ENCODE data around the gene BMPR1A.

The BMPR1A gene

DNA sequence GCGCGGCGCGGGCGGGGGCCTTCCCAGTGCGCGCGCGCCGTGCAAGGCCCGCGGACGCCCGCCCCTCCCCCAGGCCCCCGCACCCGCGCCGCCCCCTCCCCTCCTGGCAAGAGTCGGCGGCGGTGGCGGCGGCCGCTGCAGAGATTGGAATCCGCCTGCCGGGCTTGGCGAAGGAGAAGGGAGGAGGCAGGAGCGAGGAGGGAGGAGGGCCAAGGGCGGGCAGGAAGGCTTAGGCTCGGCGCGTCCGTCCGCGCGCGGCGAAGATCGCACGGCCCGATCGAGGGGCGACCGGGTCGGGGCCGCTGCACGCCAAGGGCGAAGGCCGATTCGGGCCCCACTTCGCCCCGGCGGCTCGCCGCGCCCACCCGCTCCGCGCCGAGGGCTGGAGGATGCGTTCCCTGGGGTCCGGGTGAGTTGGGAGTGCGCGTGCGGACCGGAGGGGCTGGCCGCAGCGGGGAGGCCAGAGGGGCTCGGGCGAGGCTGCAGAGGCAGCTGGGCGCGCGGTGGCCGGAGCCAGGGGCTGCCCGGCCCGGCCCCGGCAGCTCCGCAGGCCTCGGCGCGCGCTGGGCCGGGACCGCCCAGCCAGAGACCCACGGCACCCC, at the start of gene BMPR1A:
Gene BMPR1A (plus strand): TSS at position 109 of the 602 bp plus-strand sequence. CDS start 119,400 bp downstream, outside the sequence.
- FAIRE-seq (no peak), DNase-seq (ENCODE audit: low spot score) (no peak)

DNA sequence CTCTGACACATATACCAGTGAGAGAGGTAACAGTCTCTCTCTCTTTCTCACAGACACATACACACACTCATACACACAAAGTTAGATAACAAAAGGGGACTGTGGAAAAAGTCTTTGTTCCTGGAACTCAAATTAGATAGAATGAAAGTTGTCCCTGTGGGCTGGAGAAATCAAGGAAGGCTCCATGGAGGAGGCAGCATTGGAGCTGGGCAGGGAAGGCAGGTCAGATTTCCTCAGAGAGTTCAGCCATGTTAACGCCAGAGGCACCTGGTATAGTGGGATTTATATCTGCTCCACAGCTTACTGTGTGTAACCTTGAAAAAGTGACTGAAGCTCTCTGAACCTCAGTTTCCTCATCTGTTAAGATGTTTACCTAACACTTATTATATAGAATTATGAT, 49.4 kb upstream of the BMPR1A start:
- DNase-seq (ENCODE audit: low spot score) (no peak), FAIRE-seq (no peak)

- DNase-seq (ENCODE audit: low spot score) (no peak), FAIRE-seq (no peak)
Observed at GRCh38 chr10:86707505-86707904, 48.9 kb upstream of the BMPR1A start.

DNA sequence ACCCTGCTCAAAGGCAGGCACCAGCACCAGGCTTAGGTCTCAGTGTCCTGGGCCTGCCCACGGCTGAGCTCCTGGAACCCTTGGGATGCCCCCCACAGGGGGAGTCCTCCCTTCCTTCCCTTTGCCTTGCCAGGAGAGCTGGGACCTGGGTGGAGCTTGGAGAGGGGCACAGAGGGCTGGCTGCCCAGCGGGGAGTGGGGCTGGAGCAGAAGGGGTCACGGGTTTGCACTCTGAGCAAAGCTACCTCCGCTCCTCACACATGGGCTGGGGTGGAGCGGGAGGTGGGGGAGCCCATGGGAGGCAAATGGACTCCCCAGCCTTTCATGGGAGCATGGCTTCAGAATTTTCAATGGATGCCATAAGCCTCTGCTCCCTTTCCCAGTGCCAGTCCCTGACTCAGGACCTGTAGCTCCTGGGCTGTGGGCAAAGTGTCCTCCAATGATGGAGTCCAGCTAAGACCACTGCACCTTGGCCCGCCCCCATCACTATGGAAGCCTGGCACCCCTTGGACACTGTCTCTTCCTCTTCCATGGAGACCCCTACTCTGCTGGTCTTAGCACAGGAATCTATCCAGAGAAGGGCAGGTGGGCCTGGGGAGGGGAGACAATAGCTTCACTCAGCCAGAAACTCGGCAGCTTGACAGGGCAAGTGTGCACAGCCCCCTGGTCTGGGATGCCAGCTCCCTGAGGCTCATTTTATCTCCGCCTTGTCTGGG, 48.2 kb upstream of the BMPR1A start:
- no peak for DNase-seq (ENCODE audit: low spot score)
- no peak for FAIRE-seq

GRCh38 chr10:86708783-86709380, 47.5 kb upstream of the BMPR1A start:
- DNase-seq (ENCODE audit: low spot score) (no peak), FAIRE-seq (no peak)

DNA sequence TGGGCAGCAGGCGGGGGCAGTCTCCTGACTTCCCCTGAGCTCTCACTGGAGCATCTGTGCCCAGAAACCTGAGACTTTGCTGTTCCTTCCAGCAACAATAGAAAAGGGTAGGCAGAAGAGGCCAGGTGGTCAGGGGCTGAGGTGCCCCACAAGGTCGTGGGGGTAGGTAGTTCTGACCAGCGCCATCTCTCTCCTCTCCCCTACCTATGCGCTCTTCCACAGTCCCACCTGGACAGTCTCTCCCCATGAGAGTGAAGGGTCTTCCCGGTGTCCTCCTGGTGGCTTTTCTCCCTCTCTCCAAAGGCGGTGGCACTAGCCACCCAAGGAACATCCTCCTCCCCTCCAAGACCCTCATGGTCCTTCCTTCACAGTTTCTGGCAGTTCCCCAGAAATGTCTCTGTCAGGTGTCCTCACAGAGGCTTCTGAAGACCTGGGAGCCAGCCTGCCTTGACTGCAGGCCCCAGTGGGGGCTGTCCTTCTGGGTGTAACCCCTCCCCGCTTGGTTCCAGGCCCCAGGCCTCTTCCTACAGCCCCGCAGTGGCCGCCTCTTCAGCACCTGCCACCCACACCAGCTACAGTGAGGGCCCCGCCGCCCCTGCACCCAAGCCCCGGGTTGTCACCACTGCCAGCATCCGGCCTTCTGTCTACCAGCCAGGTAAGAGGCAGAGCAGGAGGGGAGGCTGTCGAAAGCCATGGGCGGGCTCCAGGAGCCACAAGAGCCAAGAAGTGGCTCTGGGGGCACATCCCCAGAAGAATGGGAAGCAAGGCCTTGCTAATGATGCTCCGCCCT, 46.8 kb upstream of the BMPR1A start:
- no peak for FAIRE-seq
- DNase-seq (ENCODE audit: low spot score), result no peak

DNA sequence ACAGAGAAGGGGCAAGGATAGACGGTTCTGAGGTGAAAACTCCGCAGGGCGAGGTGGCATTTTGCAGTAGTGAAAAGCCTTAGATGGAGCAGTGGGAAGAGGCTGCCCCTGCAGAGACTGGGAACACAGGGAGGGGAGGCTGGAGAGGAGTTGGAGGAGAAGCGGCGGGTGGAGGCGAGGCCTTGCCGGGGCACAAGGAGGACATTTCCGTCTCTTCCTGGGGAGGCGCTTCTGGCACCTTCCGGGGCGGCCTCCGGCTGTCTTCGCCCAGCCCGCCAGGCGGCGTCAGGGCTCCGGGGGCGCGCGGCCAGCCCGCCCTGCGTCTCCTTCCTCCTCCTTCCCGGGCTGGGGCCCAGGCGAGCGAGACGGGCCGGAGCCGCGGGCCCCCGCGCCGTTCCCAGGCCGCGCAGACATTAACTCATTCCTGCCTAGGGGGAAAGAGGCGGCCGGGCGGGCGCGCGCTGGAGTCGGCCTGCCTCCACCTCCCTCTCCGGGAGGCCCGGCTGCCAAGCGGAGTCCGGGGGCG, 45.4 kb upstream of the BMPR1A start:
- DNase-seq (ENCODE audit: low spot score) (peak; percentile 74), FAIRE-seq (no peak)

- no peak for DNase-seq (ENCODE audit: low spot score)
- no peak for FAIRE-seq
Observed at GRCh38 chr10:86711513-86712316, 44.7 kb upstream of the BMPR1A start.

DNA sequence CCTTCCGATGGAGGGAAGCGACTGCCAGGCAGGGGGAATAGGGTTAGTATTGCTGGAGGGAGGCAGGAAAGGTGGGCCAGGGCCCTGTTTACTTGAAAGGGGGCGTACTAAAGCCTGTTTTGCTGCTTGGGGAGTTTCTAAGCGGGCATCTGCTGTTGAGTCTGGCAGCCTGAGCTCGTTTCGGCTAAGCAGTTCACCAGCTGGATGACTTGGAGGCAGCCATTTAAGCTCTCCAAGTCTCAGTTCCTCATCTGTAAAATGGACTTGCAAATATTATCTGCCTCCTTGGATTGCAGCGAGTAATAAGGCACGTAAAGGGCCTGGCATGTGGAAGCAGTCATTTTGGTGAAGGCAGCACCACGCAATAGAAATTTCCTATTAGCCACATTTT, 44.1 kb upstream of the BMPR1A start:
- FAIRE-seq, result no peak
- DNase-seq (ENCODE audit: low spot score), result no peak

GRCh38 chr10:86715156-86715795, 41.1 kb upstream of the BMPR1A start:
- no peak for FAIRE-seq
- DNase-seq (ENCODE audit: low spot score), result no peak

DNA sequence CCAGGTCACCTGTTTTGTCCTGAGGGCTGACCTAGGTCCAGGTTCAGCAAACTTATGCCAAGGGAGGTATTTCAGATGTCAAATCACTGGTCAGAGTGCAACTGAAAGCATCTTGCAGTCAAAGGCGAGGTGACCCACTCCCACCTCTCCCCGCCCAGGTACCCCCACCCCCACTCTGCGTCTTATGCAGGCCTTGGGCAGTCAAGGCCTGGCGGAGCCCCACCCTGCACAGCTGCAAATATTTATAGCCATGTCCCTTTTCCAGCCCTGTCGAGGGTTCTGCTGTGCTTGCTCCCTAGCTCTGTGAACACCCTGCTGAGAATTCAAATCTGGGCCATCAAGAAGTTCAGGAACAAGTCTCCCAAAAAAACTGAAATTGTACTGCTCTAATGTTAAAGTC, 40.6 kb upstream of the BMPR1A start:
- no peak for FAIRE-seq
- no peak for DNase-seq (ENCODE audit: low spot score)

- FAIRE-seq (no peak), DNase-seq (ENCODE audit: low spot score) (no peak)
Observed at GRCh38 chr10:86716466-86716865, 40.0 kb upstream of the BMPR1A start.

DNA sequence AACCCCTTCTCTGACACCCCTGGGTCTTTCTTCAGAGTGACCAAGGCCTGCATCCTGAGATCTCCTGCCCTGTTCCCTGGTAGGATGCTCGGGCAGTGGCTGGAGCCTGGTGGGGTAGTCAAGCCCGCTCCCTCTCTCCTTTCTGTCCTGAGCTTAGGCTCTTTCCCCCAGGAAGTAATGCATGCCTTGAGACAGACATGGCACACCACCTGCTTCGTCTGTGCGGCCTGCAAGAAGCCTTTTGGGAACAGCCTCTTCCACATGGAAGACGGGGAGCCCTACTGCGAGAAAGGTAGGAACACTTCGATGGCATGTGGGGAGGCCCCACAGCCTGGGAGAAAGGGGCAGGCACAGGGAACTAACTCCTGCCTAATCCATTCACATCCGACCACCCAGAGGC, 37.9 kb upstream of the BMPR1A start:
- FAIRE-seq, result no peak

GRCh38 chr10:86721232-86721631, 35.2 kb upstream of the BMPR1A start:
- FAIRE-seq (no peak), DNase-seq (ENCODE audit: low spot score) (no peak)

More for the DNA sequence above, 37.9 kb upstream of the BMPR1A start:
- no peak for DNase-seq (ENCODE audit: low spot score)

- FAIRE-seq (no peak), DNase-seq (ENCODE audit: low spot score) (no peak)
Observed at GRCh38 chr10:86723009-86723408, 33.4 kb upstream of the BMPR1A start.

GRCh38 chr10:86724445-86724844, 32.0 kb upstream of the BMPR1A start:
- no peak for DNase-seq (ENCODE audit: low spot score)
- no peak for FAIRE-seq

GRCh38 chr10:86725980-86726676, 30.3 kb upstream of the BMPR1A start:
- no peak for FAIRE-seq
- DNase-seq (ENCODE audit: low spot score), result no peak

- FAIRE-seq (no peak), DNase-seq (ENCODE audit: low spot score) (no peak)
Observed at GRCh38 chr10:86726677-86726999, 29.8 kb upstream of the BMPR1A start.

DNA sequence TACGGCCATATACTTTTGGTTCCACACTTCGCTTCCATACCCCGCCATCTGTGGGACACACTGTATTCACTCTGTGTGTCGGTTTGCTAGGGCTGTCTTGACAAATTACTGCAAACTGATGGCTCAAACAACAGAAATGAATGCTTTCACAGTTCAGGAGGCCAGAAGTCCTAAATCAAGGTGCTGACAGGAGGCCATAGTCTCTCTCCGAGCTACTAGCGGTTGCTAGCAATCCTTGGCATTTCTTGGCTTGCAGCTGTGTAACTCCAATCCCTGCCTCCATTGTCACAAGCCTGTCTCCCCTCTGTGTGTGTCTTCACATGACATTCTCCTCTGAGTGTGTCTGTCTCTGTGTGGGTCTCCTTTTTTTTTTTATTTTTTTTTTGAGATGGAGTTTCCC, 28.9 kb upstream of the BMPR1A start:
- DNase-seq (ENCODE audit: low spot score), result no peak
- no peak for FAIRE-seq

- FAIRE-seq (no peak), DNase-seq (ENCODE audit: low spot score) (no peak)
Observed at GRCh38 chr10:86728056-86728455, 28.4 kb upstream of the BMPR1A start.
